AG04449 (cell line): Measurements from ENCODE around the gene DNAH7.

ENCODE experiments used
- CTCF ChIA-PET: fragments of 350-600 bp; formaldehyde crosslinking; extraction: SDS; loops from one replicate; lab custom pipeline; 2021; ENCODE audit warnings: antibody characterized with exemption; lab: Yijun Ruan, JAX
- POLR2A ChIA-PET: fragments of 400-600, 350-600 bp; formaldehyde crosslinking; extraction: SDS; loops from one replicate; lab custom pipeline; 2020; ENCODE audit warnings: antibody characterized with exemption, inconsistent platforms; lab: Yijun Ruan, JAX
- DNase-seq: peaks from one replicate; pipeline ENCODE4 v3.0.0-alpha.2; 2010; ENCODE audit warnings: low read depth, low spot score
- H3K4me3 ChIP-seq: 2 replicates; pipeline ENCODE4 v1.5.1; 2011; ENCODE audit warnings: low read depth, mild to moderate bottlenecking, control low read depth, low read length
- CTCF ChIP-seq: IDR thresholded peaks from one replicate; pipeline ENCODE4 v1.5.1; 2011; ENCODE audit warnings: mild to moderate bottlenecking, moderate library complexity, low read length, control low read depth, inconsistent platforms; ENCODE audit not compliant: insufficient read depth; ENCODE audit errors: missing control alignments

The DNAH7 gene

GRCh38 chr2:195709901-195710806 lies 358.5 kb downstream of the DNAH7 start:
- peak; percentile 46 for DNase-seq
- no peak for TF ChIP-seq CTCF
- CTCF ChIA-PET: no interaction called here
- no peak overlapping the region for H3K4me3 ChIP-seq
- POLR2A ChIA-PET: no interaction called here

- DNase-seq: no peak
- POLR2A ChIA-PET: no interaction called here
- no peak overlapping the region for H3K4me3 ChIP-seq
- no peak for TF ChIP-seq CTCF
- CTCF ChIA-PET: interaction anchor here (0.7 to 1.0 kb wide), 3 partner anchors 18 to 361 kb away, joined by 3 read pairs; no protein-coding TSS in a partner anchor
Observed at GRCh38 chr2:195706161-195706900, 362.3 kb downstream of the DNAH7 start.

GRCh38 chr2:195700480-195700879 lies 368.2 kb downstream of the DNAH7 start:
- TF ChIP-seq CTCF: no peak
- POLR2A ChIA-PET: interaction anchor here (0.7 kb wide), 1 partner anchor 28 kb away, joined by 3 read pairs; no protein-coding TSS in a partner anchor
- CTCF ChIA-PET: no interaction called here
- no peak for DNase-seq
- no peak overlapping the region for H3K4me3 ChIP-seq

GRCh38 chr2:195697681-195698220 lies 370.9 kb downstream of the DNAH7 start:
- ChIA-PET POLR2A (no interaction called here), CTCF (no interaction called here)
- no peak for DNase-seq
- no peak overlapping the region for H3K4me3 ChIP-seq
- no peak for TF ChIP-seq CTCF

- ChIA-PET CTCF (interaction anchor here (0.9 kb wide), 1 partner anchor 373 kb away, joined by 3 read pairs; the partner anchor contains the start of gene DNAH7), POLR2A (no interaction called here)
- DNase-seq: no peak
- no peak for TF ChIP-seq CTCF
- no peak overlapping the region for H3K4me3 ChIP-seq
Observed at GRCh38 chr2:195696012-195696411, 372.6 kb downstream of the DNAH7 start.
